Measurements from ENCODE around the gene CNIH1. TPM values are rescaled to one million over a fixed set of nuclear protein-coding genes. Genes with fewer than 3 reads are reported as not detected.

The CNIH1 gene
- total RNA-seq, result 92.9 TPM

- peak; percentile 93 for DNase-seq (ENCODE audit: low spot score)
These were observed at the start of gene CNIH1 for GRCh38 chr14:54440873-54441868. Gene CNIH1 (minus strand): TSS chr14:54441374. CDS start chr14:54441327, 47 bp downstream.

- no peak for DNase-seq (ENCODE audit: low spot score)
These were observed 49.4 kb upstream of the CNIH1 start for GRCh38 chr14:54490445-54491175.

GRCh38 chr14:54489731-54490444 is 48.7 kb upstream of the CNIH1 start:
- DNase-seq (ENCODE audit: low spot score), result no peak

GRCh38 chr14:54489318-54489683 is 48.1 kb upstream of the CNIH1 start:
- no peak for DNase-seq (ENCODE audit: low spot score)

GRCh38 chr14:54488646-54489317 is 47.6 kb upstream of the CNIH1 start, which contains the start of gene GMFB:
Gene GMFB (minus strand): TSS chr14:54488980. CDS start chr14:54488927, 53 bp downstream.
- peak; percentile 94 for DNase-seq (ENCODE audit: low spot score)

- DNase-seq (ENCODE audit: low spot score), result no peak
These were observed 47.1 kb upstream of the CNIH1 start for GRCh38 chr14:54488318-54488645.

- DNase-seq (ENCODE audit: low spot score), result no peak
These were observed 46.6 kb upstream of the CNIH1 start for GRCh38 chr14:54487771-54488170.

- no peak for DNase-seq (ENCODE audit: low spot score)
These were observed 45.5 kb upstream of the CNIH1 start for GRCh38 chr14:54486685-54487084.

GRCh38 chr14:54483846-54484245 is 42.7 kb upstream of the CNIH1 start:
- no peak for DNase-seq (ENCODE audit: low spot score)

GRCh38 chr14:54483073-54483745 is 42.0 kb upstream of the CNIH1 start:
- DNase-seq (ENCODE audit: low spot score), result no peak

GRCh38 chr14:54481695-54482094 is 40.5 kb upstream of the CNIH1 start:
- DNase-seq (ENCODE audit: low spot score), result no peak

- no peak for DNase-seq (ENCODE audit: low spot score)
These were observed 39.8 kb upstream of the CNIH1 start for GRCh38 chr14:54480830-54481562.

GRCh38 chr14:54478636-54479215 is 37.6 kb upstream of the CNIH1 start:
- no peak for DNase-seq (ENCODE audit: low spot score)

GRCh38 chr14:54475911-54476310 is 34.7 kb upstream of the CNIH1 start:
- DNase-seq (ENCODE audit: low spot score), result no peak

GRCh38 chr14:54475187-54475899 is 34.2 kb upstream of the CNIH1 start:
- no peak for DNase-seq (ENCODE audit: low spot score)

- DNase-seq (ENCODE audit: low spot score), result no peak
These were observed 33.1 kb upstream of the CNIH1 start for GRCh38 chr14:54474232-54474793.

- DNase-seq (ENCODE audit: low spot score), result no peak
These were observed 31.1 kb upstream of the CNIH1 start for GRCh38 chr14:54472315-54472714.

- DNase-seq (ENCODE audit: low spot score), result no peak
These were observed 30.5 kb upstream of the CNIH1 start for GRCh38 chr14:54471641-54472040.

GRCh38 chr14:54470701-54471100 is 29.5 kb upstream of the CNIH1 start:
- DNase-seq (ENCODE audit: low spot score), result no peak

Measured in ureter (tissue), 1 donor.